ENCODE measurements around the gene MARCHF10. TPM values are rescaled to one million over a fixed set of nuclear protein-coding genes. Genes with fewer than 3 reads are reported as not detected.

MARCHF10 gene
- total RNA-seq, 1 donor: under 0.01 TPM

GRCh38 chr17:62675260-62675659, 132.9 kb downstream of the MARCHF10 start:
- DNase-seq (ENCODE audit: low read depth): no peak
- TF ChIP-seq CTCF (IDR thresholded peaks at IDR 0.05; ENCODE audit: insufficient read depth, low read depth, low read length): no peak

GRCh38 chr17:62674841-62675240, 133.3 kb downstream of the MARCHF10 start:
- no peak for TF ChIP-seq CTCF (IDR thresholded peaks at IDR 0.05; ENCODE audit: insufficient read depth, low read depth, low read length)
- no peak for DNase-seq (ENCODE audit: low read depth)
- no peak overlapping the region for H3K4me3 ChIP-seq (ENCODE audit: low read depth, low read length)

More at GRCh38 chr17:62675260-62675659, 132.9 kb downstream of the MARCHF10 start:
- H3K4me3 ChIP-seq (ENCODE audit: low read depth, low read length): no peak overlapping the region

- no peak for TF ChIP-seq CTCF (IDR thresholded peaks at IDR 0.05; ENCODE audit: insufficient read depth, low read depth, low read length)
- no peak for DNase-seq (ENCODE audit: low read depth)
These were observed 133.8 kb downstream of the MARCHF10 start for GRCh38 chr17:62674363-62674739.

GRCh38 chr17:62673614-62674362, 134.3 kb downstream of the MARCHF10 start:
- no peak for TF ChIP-seq CTCF (IDR thresholded peaks at IDR 0.05; ENCODE audit: insufficient read depth, low read depth, low read length)
- no peak for DNase-seq (ENCODE audit: low read depth)
- H3K4me3 ChIP-seq (ENCODE audit: low read depth, low read length): no peak overlapping the region

More at GRCh38 chr17:62674363-62674739, 133.8 kb downstream of the MARCHF10 start:
- no peak overlapping the region for H3K4me3 ChIP-seq (ENCODE audit: low read depth, low read length)

- no peak overlapping the region for H3K4me3 ChIP-seq (ENCODE audit: low read depth, low read length)
- TF ChIP-seq CTCF (IDR thresholded peaks at IDR 0.05; ENCODE audit: insufficient read depth, low read depth, low read length): no peak
- no peak for DNase-seq (ENCODE audit: low read depth)
These were observed 135.2 kb downstream of the MARCHF10 start for GRCh38 chr17:62672957-62673356.

- no peak for TF ChIP-seq CTCF (IDR thresholded peaks at IDR 0.05; ENCODE audit: insufficient read depth, low read depth, low read length)
- no peak overlapping the region for H3K4me3 ChIP-seq (ENCODE audit: low read depth, low read length)
- no peak for DNase-seq (ENCODE audit: low read depth)
These were observed 136.6 kb downstream of the MARCHF10 start for GRCh38 chr17:62671553-62671952.

Measured in fibroblast of villous mesenchyme (primary cell).